GM19328 (cell line): ENCODE measurements around the gene MAP7.

Experiments used
- ATAC-seq: cut with Tn5 transposase; IDR thresholded peaks from one replicate; pipeline ENCODE4 v1.9.1; 2021; ENCODE audit warnings: mild to moderate bottlenecking, moderate library complexity; ENCODE audit not compliant: unreplicated experiment

Gene MAP7

DNA sequence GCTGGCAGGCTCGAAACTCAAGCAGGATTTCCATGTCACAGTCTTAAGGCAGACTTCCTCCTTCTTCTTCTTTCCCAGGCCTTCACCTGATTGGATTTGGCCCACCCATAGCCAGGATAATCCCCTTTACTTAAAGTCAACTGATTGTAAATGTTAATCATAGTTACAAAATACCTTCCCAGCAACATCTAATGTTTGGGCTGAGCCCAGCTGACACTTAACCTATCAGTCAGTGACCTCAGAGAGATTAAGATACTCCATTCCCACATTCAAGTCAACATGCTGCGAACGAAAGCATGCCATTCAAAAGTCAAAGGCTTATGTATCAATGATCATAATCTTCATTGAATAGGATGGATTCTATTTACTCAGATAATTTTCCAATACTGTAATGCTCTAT, 16.0 kb downstream of the MAP7 start:
- ATAC-seq = no peak

DNA sequence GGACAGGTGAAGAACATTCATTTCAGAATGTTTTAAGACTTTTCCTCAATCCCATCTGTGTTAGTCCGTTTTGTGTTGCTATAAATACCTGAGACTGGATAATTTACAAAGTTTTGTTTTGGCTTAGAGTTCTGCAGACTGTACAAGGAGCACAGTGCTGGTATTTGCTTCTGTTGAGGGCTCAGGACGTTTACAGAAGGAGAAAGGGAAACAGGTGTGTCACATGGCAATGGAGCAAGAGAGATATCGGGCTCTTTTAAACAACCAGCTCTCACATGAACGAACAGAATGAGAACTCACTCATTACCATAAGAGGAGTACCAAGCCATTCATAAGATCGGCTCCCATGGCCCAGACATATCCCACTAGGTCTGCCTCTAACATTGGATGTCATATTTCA, 16.7 kb downstream of the MAP7 start:
- no peak for ATAC-seq

GRCh38 chr6:136532030-136532429, 18.2 kb downstream of the MAP7 start:
- ATAC-seq = no peak

DNA sequence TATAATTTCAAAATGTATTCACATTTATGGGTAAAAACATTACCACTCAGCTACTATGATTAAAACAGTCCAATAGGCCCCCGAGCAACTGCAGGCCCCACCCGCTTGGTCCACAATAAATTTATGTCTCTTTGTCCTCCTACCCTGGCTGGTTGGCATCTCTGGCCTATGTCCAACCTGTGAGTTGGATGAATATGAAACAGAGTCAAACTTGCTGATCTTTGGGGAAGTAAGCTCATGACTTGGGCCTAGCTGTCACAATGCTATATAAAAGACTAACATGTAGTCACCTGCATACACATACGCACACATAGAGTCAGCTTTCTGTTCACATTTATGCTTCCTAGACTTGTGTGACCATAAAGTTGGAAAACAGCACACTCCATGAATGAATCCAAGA, 20.5 kb downstream of the MAP7 start:
- no peak for ATAC-seq

GRCh38 chr6:136528477-136528876, 21.7 kb downstream of the MAP7 start:
- ATAC-seq = no peak

DNA sequence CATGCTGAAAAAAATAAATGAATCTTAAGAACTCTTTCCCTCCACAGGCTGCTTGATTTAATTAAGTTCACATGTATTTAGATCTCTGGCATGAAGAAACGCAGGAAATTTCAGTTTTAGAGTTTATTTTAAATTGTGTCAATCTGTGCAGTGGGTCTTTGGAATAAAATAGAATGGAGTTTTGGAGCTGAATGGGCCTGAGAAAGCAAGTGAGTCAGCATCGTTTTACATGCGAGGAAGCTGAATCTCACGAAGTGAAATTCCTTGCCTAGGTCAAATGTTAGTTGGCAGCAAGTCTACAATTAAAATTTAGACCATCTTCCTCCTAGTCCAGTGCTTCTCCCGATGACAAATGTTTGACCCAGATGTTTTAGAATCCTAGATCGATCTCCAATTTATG, 22.4 kb downstream of the MAP7 start:
- ATAC-seq = no peak

DNA sequence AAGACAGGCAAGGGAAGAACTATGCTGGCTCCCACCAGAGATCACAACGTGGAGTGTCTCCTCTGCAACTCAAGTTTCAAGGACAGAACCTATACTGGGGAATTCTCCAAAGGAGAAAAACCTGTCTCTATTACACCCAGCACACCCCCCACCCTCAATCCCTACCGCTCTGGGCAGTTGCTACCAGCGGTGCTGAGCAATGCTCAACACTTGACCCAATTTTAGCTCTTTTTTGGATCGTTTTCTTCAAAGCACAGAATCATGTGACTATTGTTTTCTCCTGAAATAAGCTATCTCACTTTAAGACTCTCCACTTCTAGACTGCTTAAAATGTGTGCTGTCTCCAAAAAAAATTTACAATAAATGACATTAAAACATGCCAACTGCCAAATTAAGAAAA, 23.3 kb downstream of the MAP7 start:
- no peak for ATAC-seq

DNA sequence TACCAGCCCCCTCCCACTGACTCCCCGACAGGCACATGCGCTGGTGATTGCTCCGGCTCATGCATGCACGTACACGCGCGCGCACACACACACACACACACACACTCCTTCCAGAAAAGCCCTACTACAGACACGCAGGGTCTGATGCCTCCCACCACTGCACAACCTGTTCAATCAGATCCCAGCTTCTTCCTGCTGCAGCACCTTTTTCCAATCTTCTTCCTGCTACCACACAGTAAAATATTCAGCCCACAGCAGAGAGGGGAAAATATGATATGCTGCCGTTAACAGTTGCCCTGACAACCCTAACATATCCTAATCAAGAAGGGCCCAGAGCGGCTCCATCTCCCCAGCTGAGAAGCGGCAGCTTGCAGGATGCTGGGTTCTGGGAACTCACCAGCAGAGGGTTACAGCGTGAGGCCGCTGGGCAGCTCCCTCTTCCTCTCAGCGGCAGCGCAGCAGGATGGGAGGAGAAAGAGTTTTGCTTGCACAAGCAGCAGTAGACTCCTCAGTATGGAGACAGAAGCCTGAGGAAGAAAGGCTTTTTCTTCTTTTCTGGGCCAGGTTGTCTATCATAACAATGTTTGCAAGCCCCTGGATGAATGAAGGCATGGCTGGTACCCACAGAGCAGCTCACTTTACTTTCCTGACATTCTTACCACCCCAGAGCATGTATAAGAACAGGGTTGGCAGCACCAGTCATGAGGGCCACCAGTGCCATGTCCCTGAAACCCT, 23.9 kb downstream of the MAP7 start:
- ATAC-seq = no peak

DNA sequence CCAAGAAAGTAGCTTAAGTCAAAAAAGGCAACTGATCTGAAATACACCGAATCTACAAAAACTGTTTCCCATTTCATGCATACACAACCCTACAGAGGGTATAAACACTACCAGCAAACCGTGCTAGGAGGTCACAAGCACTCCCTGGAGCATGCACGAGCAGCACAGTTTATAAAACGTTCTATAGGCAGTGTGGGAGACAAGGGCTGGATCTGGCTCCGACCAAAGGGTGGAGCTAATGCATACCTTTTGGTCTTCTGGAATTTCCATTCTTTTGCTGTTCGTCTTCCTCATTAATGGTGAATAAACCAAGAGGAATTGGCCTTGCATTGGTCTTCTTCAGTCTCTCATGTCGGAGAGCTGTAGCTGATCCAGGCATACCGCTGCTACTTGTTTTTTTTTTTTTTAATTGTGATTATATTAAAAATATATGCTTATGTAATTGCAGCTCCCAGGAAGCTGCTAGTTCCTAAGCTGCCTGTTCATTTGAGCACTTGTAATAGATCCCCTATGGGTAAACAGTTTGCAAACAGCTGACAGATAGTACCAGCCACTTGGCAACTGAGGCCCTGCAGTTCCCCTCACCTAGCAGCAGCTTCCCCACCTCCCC, 24.5 kb downstream of the MAP7 start:
- no peak for ATAC-seq

- ATAC-seq = no peak
Observed at GRCh38 chr6:136524936-136525413, 25.2 kb downstream of the MAP7 start.

GRCh38 chr6:136524339-136524935, 25.8 kb downstream of the MAP7 start:
- ATAC-seq = no peak

GRCh38 chr6:136523196-136523595, 27.0 kb downstream of the MAP7 start:
- ATAC-seq = no peak

GRCh38 chr6:136522636-136523035, 27.6 kb downstream of the MAP7 start:
- ATAC-seq = no peak

GRCh38 chr6:136521911-136522310, 28.3 kb downstream of the MAP7 start:
- no peak for ATAC-seq

GRCh38 chr6:136521427-136521826, 28.8 kb downstream of the MAP7 start:
- ATAC-seq = no peak

- no peak for ATAC-seq
Observed at GRCh38 chr6:136520517-136520916, 29.7 kb downstream of the MAP7 start.

- ATAC-seq = no peak
Observed at GRCh38 chr6:136517582-136517981, 32.6 kb downstream of the MAP7 start.

GRCh38 chr6:136517002-136517401, 33.2 kb downstream of the MAP7 start:
- ATAC-seq = no peak

DNA sequence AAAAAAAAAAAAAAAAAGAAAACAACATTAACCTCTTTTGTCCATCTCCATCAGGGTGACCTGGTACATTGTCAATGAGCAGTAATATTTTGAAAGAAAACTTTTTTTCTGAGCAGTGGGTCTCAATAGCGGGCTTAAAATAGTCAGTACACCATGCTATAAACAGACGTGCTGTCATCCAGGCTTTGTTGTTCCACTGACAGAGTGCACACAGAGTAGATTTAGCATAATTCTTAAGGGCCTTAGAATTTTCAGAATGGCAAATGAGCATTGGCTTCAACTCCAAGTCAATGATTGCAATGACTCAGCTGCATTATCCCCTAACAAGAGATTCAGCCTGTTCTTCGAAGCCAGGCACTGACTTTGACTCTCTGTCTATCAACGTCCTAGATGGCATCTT, 35.6 kb downstream of the MAP7 start:
- no peak for ATAC-seq

- ATAC-seq = no peak
Observed at GRCh38 chr6:136511926-136512325, 38.3 kb downstream of the MAP7 start.

GRCh38 chr6:136511397-136511796, 38.8 kb downstream of the MAP7 start:
- no peak for ATAC-seq

DNA sequence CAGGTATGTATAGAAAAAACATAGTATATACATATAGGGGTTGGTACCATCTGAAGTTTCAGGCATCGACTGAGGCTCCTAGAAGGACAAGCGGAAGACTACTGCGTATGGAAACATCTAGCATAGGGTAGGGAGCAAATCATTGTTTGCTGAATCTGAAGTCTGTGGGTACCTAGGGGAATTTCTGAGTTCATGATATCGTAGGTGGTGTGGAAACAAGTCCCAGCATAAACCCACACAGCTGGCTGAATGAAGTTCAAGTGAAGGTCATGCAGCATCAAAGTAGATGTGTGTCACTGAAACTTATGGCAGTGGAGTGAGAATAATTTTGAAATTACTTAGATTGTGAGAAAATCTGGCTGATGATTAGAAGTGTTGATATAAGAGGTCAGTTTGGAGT, 39.4 kb downstream of the MAP7 start:
- no peak for ATAC-seq
